ENCODE data around the gene RFX3.
A peak's percentile ranks its signal among the peaks of the same experiment; 100 is the strongest.

RFX3 gene

DNA sequence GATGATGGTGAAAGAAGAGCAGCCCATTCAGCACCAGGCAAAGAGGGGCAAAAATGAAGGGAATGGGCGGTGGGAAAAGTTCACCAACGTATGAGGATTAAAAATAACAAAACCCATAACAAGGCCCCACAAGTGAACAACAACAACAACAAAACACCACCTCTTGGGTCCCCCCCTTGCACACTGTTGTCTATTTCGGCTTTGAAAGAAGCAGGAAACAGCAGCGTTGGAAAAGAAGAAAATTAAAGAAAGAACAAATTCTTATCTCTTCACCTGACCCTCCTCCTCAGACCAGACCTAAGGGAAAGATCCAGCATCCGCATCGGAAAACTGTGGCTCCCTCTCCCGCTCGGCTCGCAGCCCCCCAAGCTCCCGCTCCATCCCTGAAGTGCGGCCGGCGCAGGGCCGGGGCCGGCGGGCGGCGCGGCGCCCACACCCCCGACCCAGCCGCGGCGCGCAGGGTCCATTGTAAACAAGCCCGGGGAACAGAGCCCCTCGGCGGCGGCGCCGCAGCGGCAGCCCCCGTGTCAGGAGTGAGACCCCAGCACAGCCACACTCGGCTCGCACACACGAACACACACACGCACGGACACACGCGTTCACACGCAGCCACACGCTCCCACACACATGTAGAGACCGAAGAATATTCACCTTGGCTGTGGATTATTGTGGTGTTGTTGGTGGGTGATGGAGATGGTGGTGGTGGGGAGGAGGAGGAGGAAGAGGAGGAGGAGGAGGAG is 535 bp downstream of the RFX3 start:
- 0% methylated on average over 20 of the region's 43 CpGs for WGBS (ENCODE audit: insufficient coverage)
- H3K27me3 ChIP-seq (replicated peaks in 2 of 5; ENCODE audit: control insufficient read depth in 4 of 5, insufficient read depth in 5 of 5, low read length in 4 of 5) = no peaks in the 10 kb centered on the region

DNA sequence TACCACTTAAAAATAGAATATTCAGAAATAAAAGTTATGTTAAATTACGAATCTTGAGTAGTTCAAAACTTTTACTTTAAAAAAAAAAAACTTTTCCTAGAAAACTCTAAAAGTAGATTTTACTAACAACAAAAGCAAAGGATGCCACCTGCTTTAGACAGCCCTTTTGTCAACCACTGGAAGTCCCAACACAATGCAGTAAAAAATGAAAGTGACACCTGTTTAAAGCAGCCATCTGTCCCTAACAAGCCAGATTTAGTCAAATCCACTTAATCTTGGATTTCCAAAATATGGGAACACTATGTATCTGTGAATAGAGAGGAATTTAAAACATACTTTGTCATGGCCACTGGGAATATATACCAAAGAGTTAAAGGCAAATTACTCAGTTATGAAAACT is 3.8 kb downstream of the RFX3 start:
- no CpG with 5 or more reads among the region's 1 CpG for WGBS (ENCODE audit: insufficient coverage)
- Histone ChIP-seq H3K4me1 (ENCODE audit: control extremely low read depth in 1 of 4, control insufficient read depth in 4 of 4, insufficient read depth in 4 of 4, low read length in 3 of 4) (peaks cover 4 to 16% (median 12%) of the 10 kb centered on the region in 4 experiments), H3K27me3 (replicated peaks in 2 of 5; ENCODE audit: control insufficient read depth in 4 of 5, insufficient read depth in 5 of 5, low read length in 4 of 5) (no peaks in the 10 kb centered on the region), H3K27ac (ENCODE audit: insufficient read depth in 1 of 2, low read depth in 1 of 2, low read length in 2 of 2, poor library complexity in 1 of 2, severe bottlenecking in 2 of 2) (no peak overlapping the region), H3K9me3 (ENCODE audit: control extremely low read depth in 1 of 5, control insufficient read depth in 4 of 5, insufficient read depth in 2 of 5, low read depth in 1 of 5, low read length in 4 of 5) (no peaks in the 10 kb centered on the region), H3K4me3 (ENCODE audit: control insufficient read depth in 1 of 7, extremely low read depth in 1 of 7, insufficient read depth in 4 of 7, low read depth in 2 of 7, low read length in 6 of 7) (no peak overlapping the region), H3K36me3 (ENCODE audit: control insufficient read depth in 4 of 4, insufficient read depth in 4 of 4, low read length in 3 of 4) (peaks cover 0 to 2% (median 0%) of the 10 kb centered on the region in 4 experiments)
- POLR2A ChIA-PET = no interaction called here
- CTCF ChIA-PET = interaction anchor here (1.0 kb wide), 1 partner anchor 43 kb away, joined by 3 read pairs; no protein-coding TSS in a partner anchor
- no peak for DNase-seq

More for the DNA sequence above, 535 bp downstream of the RFX3 start:
- POLR2A ChIA-PET = interaction anchor here (0.7 to 2.3 kb wide), 2 partner anchors 18 to 124 kb away, joined by 3 to 11 read pairs; no protein-coding TSS in a partner anchor
- H3K9me3 ChIP-seq (ENCODE audit: control extremely low read depth in 1 of 5, control insufficient read depth in 4 of 5, insufficient read depth in 2 of 5, low read depth in 1 of 5, low read length in 4 of 5) = no peaks in the 10 kb centered on the region
- H3K4me1 ChIP-seq (ENCODE audit: control extremely low read depth in 1 of 4, control insufficient read depth in 4 of 4, insufficient read depth in 4 of 4, low read length in 3 of 4) = peaks cover 14 to 44% (median 27%) of the 10 kb centered on the region in 4 experiments
- H3K27ac ChIP-seq (ENCODE audit: insufficient read depth in 1 of 2, low read depth in 1 of 2, low read length in 2 of 2, poor library complexity in 1 of 2, severe bottlenecking in 2 of 2) = peak overlapping the region; percentile 99 to 100
- no peaks in the 10 kb centered on the region for H3K36me3 ChIP-seq (ENCODE audit: control insufficient read depth in 4 of 4, insufficient read depth in 4 of 4, low read length in 3 of 4)
- CTCF ChIA-PET = interaction anchor here (0.6 to 2.3 kb wide), 3 partner anchors 17 to 122 kb away, joined by 3 to 5 read pairs (median 5); no protein-coding TSS in a partner anchor
- DNase-seq = no peak
- H3K4me3 ChIP-seq (ENCODE audit: control insufficient read depth in 1 of 7, extremely low read depth in 1 of 7, insufficient read depth in 4 of 7, low read depth in 2 of 7, low read length in 6 of 7) = peak overlapping the region; percentile 90 to 100 (median 96)

- Histone ChIP-seq H3K36me3 (ENCODE audit: control insufficient read depth in 4 of 4, insufficient read depth in 4 of 4, low read length in 3 of 4) (peaks cover 0 to 2% (median 0%) of the 10 kb centered on the region in 4 experiments), H3K4me3 (ENCODE audit: control insufficient read depth in 1 of 7, extremely low read depth in 1 of 7, insufficient read depth in 4 of 7, low read depth in 2 of 7, low read length in 6 of 7) (no peak overlapping the region), H3K27ac (ENCODE audit: insufficient read depth in 1 of 2, low read depth in 1 of 2, low read length in 2 of 2, poor library complexity in 1 of 2, severe bottlenecking in 2 of 2) (no peak overlapping the region), H3K27me3 (replicated peaks in 2 of 5; ENCODE audit: control insufficient read depth in 4 of 5, insufficient read depth in 5 of 5, low read length in 4 of 5) (no peaks in the 10 kb centered on the region), H3K9me3 (ENCODE audit: control extremely low read depth in 1 of 5, control insufficient read depth in 4 of 5, insufficient read depth in 2 of 5, low read depth in 1 of 5, low read length in 4 of 5) (no peaks in the 10 kb centered on the region), H3K4me1 (ENCODE audit: control extremely low read depth in 1 of 4, control insufficient read depth in 4 of 4, insufficient read depth in 4 of 4, low read length in 3 of 4) (peaks cover 2 to 14% (median 8%) of the 10 kb centered on the region in 4 experiments)
- no peak for DNase-seq
- 100% methylated on average over 2 of the region's 4 CpGs for WGBS (ENCODE audit: insufficient coverage)
- POLR2A ChIA-PET = interaction anchor here (1.2 kb wide), 1 partner anchor 13 kb away, joined by 3 read pairs; no protein-coding TSS in a partner anchor
- CTCF ChIA-PET = interaction anchor here (1.2 kb wide), 1 partner anchor 53 kb away, joined by 4 read pairs; no protein-coding TSS in a partner anchor
Observed at GRCh38 chr9:3520564-3520963, 5.2 kb downstream of the RFX3 start.

DNA sequence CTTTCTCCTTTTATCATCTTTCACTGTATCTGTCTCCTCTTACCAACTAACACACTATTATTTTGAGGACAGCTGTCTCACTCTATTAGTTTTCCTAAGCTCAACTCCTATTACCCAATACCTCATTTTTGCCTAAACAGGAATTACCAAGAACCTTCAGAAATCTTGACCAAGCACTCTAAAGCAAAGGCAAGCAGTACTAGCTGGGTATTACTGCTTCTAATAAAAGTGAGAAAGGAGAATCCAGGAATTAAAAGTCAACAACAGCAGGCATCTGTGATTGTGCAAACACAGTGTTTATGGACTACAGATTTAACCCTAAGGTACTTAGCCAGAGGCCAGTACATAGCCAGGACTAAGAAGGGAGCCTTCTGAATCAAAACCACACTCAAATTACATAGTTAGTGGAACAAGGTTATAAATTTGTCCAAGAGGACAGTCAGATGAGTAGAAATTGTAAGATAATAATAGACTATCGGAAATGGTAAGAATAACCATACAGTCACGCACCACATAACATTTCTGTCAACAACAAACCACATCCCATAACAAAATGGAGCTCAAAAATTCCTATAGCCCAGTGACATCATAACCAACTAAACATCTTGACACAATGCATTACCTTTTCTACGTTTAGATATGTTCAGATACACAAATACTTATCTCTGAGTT is 8.3 kb downstream of the RFX3 start:
- peaks cover 0 to 4% (median 0%) of the 10 kb centered on the region in 4 experiments for H3K4me1 ChIP-seq (ENCODE audit: control extremely low read depth in 1 of 4, control insufficient read depth in 4 of 4, insufficient read depth in 4 of 4, low read length in 3 of 4)
- H3K9me3 ChIP-seq (ENCODE audit: control extremely low read depth in 1 of 5, control insufficient read depth in 4 of 5, insufficient read depth in 2 of 5, low read depth in 1 of 5, low read length in 4 of 5) = no peaks in the 10 kb centered on the region
- no peaks in the 10 kb centered on the region for H3K27me3 ChIP-seq (replicated peaks in 2 of 5; ENCODE audit: control insufficient read depth in 4 of 5, insufficient read depth in 5 of 5, low read length in 4 of 5)
- no peak overlapping the region for H3K4me3 ChIP-seq (ENCODE audit: control insufficient read depth in 1 of 7, extremely low read depth in 1 of 7, insufficient read depth in 4 of 7, low read depth in 2 of 7, low read length in 6 of 7)
- H3K27ac ChIP-seq (ENCODE audit: insufficient read depth in 1 of 2, low read depth in 1 of 2, low read length in 2 of 2, poor library complexity in 1 of 2, severe bottlenecking in 2 of 2) = no peak overlapping the region
- ChIA-PET CTCF (interaction anchor here (3.0 kb wide), 1 partner anchor 10 kb away, joined by 13 read pairs; no protein-coding TSS in a partner anchor), POLR2A (interaction anchor here (1.0 kb wide), 1 partner anchor 9 kb away, joined by 3 read pairs; no protein-coding TSS in a partner anchor)
- peaks cover 0 to 2% (median 0%) of the 10 kb centered on the region in 4 experiments for H3K36me3 ChIP-seq (ENCODE audit: control insufficient read depth in 4 of 4, insufficient read depth in 4 of 4, low read length in 3 of 4)
- no peak for DNase-seq
- 95% methylated on average over 2 of the region's 3 CpGs for WGBS (ENCODE audit: insufficient coverage)

DNA sequence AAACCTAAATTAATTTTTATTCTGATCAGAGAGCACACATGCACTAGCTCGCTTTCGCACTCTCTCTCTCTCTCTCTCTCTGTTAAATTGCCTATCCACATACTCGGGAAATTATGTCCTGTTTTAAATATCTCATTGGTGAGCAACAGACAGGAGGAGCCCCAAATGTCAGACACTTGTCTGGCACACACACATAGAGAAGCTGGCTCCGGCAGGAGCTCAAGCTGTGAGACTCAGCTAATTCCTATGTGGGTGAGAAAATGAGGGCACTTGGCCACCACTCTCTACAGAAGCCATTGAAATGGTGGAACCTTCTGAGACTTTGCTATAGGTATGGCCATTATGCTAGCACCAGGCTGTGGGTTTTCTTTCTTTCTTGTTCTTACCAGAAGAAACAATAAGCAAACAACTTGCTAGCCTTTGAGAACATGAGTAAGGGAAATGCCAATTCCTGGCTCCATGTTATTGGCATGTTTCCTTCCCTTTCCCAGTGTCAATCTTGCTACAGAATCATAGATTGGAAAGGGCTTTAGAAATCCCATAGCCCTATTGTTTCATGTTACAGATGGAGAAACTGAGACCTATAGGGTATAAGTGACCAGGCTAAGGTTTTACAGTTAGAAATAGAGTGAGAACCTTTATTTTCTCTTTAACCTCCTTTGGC is 9.0 kb downstream of the RFX3 start:
- no peak for DNase-seq
- CTCF ChIA-PET = interaction anchor here (1.1 to 3.0 kb wide), 3 partner anchors 9 to 39 kb away, joined by 3 to 13 read pairs (median 4); no protein-coding TSS in a partner anchor
- 100% methylated on average over 4 of the region's 4 CpGs for WGBS (ENCODE audit: insufficient coverage)
- POLR2A ChIA-PET = interaction anchor here (1.0 kb wide), 1 partner anchor 10 kb away, joined by 3 read pairs; no protein-coding TSS in a partner anchor
- H3K4me3 ChIP-seq (ENCODE audit: control insufficient read depth in 1 of 7, extremely low read depth in 1 of 7, insufficient read depth in 4 of 7, low read depth in 2 of 7, low read length in 6 of 7) = no peak overlapping the region
- peaks cover 0 to 2% (median 0%) of the 10 kb centered on the region in 4 experiments for H3K36me3 ChIP-seq (ENCODE audit: control insufficient read depth in 4 of 4, insufficient read depth in 4 of 4, low read length in 3 of 4)
- no peak overlapping the region for H3K27ac ChIP-seq (ENCODE audit: insufficient read depth in 1 of 2, low read depth in 1 of 2, low read length in 2 of 2, poor library complexity in 1 of 2, severe bottlenecking in 2 of 2)
- H3K9me3 ChIP-seq (ENCODE audit: control extremely low read depth in 1 of 5, control insufficient read depth in 4 of 5, insufficient read depth in 2 of 5, low read depth in 1 of 5, low read length in 4 of 5) = no peaks in the 10 kb centered on the region
- no peaks in the 10 kb centered on the region for H3K27me3 ChIP-seq (replicated peaks in 2 of 5; ENCODE audit: control insufficient read depth in 4 of 5, insufficient read depth in 5 of 5, low read length in 4 of 5)
- H3K4me1 ChIP-seq (ENCODE audit: control extremely low read depth in 1 of 4, control insufficient read depth in 4 of 4, insufficient read depth in 4 of 4, low read length in 3 of 4) = peaks cover 0 to 1% (median 0%) of the 10 kb centered on the region in 4 experiments

DNA sequence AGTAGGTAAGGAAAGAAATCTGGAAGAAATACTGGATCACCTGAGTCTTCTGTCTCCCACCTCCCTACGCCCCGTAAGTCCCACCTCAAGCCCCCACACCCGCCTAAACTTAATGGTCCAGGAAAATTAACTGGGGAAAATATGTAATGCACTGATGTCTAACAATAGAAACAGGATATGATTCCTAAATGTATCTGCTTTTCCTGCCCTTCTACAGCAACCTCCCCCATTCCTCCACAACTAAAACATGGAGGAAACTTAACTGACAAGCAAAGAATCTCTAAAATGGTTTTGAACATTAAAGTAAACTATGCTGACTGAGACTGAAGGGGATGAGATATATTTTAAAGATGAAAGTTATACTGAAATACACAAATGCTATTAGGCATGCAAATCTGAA is 10.4 kb downstream of the RFX3 start:
- peaks cover 0 to 2% (median 0%) of the 10 kb centered on the region in 4 experiments for H3K36me3 ChIP-seq (ENCODE audit: control insufficient read depth in 4 of 4, insufficient read depth in 4 of 4, low read length in 3 of 4)
- 100% methylated on average over 2 of the region's 3 CpGs for WGBS (ENCODE audit: insufficient coverage)
- no peaks in the 10 kb centered on the region for H3K9me3 ChIP-seq (ENCODE audit: control extremely low read depth in 1 of 5, control insufficient read depth in 4 of 5, insufficient read depth in 2 of 5, low read depth in 1 of 5, low read length in 4 of 5)
- no peaks in the 10 kb centered on the region for H3K27me3 ChIP-seq (replicated peaks in 2 of 5; ENCODE audit: control insufficient read depth in 4 of 5, insufficient read depth in 5 of 5, low read length in 4 of 5)
- H3K27ac ChIP-seq (ENCODE audit: insufficient read depth in 1 of 2, low read depth in 1 of 2, low read length in 2 of 2, poor library complexity in 1 of 2, severe bottlenecking in 2 of 2) = no peak overlapping the region
- CTCF ChIA-PET = interaction anchor here (1.2 to 3.0 kb wide), 2 partner anchors 8 to 38 kb away, joined by 4 to 13 read pairs; no protein-coding TSS in a partner anchor
- H3K4me1 ChIP-seq (ENCODE audit: control extremely low read depth in 1 of 4, control insufficient read depth in 4 of 4, insufficient read depth in 4 of 4, low read length in 3 of 4) = peaks cover 0 to 8% (median 5%) of the 10 kb centered on the region in 4 experiments
- no peak for DNase-seq
- H3K4me3 ChIP-seq (ENCODE audit: control insufficient read depth in 1 of 7, extremely low read depth in 1 of 7, insufficient read depth in 4 of 7, low read depth in 2 of 7, low read length in 6 of 7) = no peak overlapping the region
- POLR2A ChIA-PET = no interaction called here

Measured in common myeloid progenitor, CD34-positive (primary cell).